Uterus (tissue), 4 donors: ENCODE measurements around the gene RIOK2. TPM values are rescaled to one million over a fixed set of nuclear protein-coding genes. Genes with fewer than 3 reads are reported as not detected.

Experiments used
- DNase-seq, 2 donors: peaks; one replicate each; pipeline ENCODE4 v3.0.0-alpha.2; 2019 to 2020
- H3K27ac ChIP-seq, 2 donors: fragments of 200-600 bp; sonication (generic); 1 replicate in 1 of 2; 2 replicates in 1 of 2; pipeline ENCODE4 v1.5.1; 2016 to 2018
- H3K27me3 ChIP-seq, 2 donors: fragments of 200-600 bp; sonication (generic); one replicate each; pipeline ENCODE4 v1.5.1; 2018 to 2019; ENCODE audit warnings: control low read depth in 1 of 2
- H3K36me3 ChIP-seq, 2 donors: fragments of 200-600 bp; sonication (generic); one replicate each; pipeline ENCODE4 v1.5.1; 2019; ENCODE audit warnings: control low read depth in 1 of 2
- H3K4me1 ChIP-seq, 2 donors: fragments of 200-600 bp; sonication (generic); one replicate each; pipeline ENCODE4 v1.5.1; 2018 to 2019; ENCODE audit warnings: control low read depth in 1 of 2
- H3K4me3 ChIP-seq, 2 donors: fragments of 200-600 bp; sonication (generic); 1 replicate in 1 of 2; 2 replicates in 1 of 2; pipeline ENCODE4 v1.5.1; 2018 to 2019; ENCODE audit warnings: mild to moderate bottlenecking in 1 of 2
- H3K9me3 ChIP-seq, 2 donors: fragments of 200-600 bp; sonication (generic); one replicate each; pipeline ENCODE4 v1.5.1; 2019; ENCODE audit warnings: control low read depth in 1 of 2
- CTCF ChIP-seq, 4 experiments: fragments of 200-600 bp in 2 of 4; fragments of 450-650 bp in 2 of 4; sonication (generic) in 2 of 4; IDR thresholded peaks; one replicate each; pipeline ENCODE4 v1.5.1; 2016 to 2019; ENCODE audit warnings: antibody characterized with exemption in 4 of 4, mild to moderate bottlenecking in 2 of 4, moderate library complexity in 1 of 4
- POLR2A ChIP-seq, 2 donors: fragments of 450-650 bp; IDR thresholded peaks; one replicate each; pipeline ENCODE4 v1.6.1; 2016; ENCODE audit warnings: antibody characterized with exemption in 2 of 2, mild to moderate bottlenecking in 1 of 2, moderate library complexity in 1 of 2
- intact Hi-C: fragments of 100-400 bp; cut with DNase I; formaldehyde crosslinking; loops from one replicate; pipeline ENCODE4 v1.15.1; 2023; ENCODE audit warnings: low total_unique reads
- total RNA-seq, 4 donors: library from RNA; depleted of rRNA in 3 of 4; stranded (reverse); fragments of >200 nt in 3 of 4; gene quantifications; one replicate each; pipeline versions ENCODE4 v1.1.0 to v1.2.4, GENCODE V29; 2014 to 2023
- donor health status: DM: yes; HTN: yes; CAD: no.

RIOK2 gene
- total RNA-seq = 10 to 100 TPM in 3 of 4 donors, 1 to 10 TPM in 1; 7.7 to 51.9 (median 16.9) TPM

- TF ChIP-seq CTCF (IDR thresholded peaks at IDR 0.05) (no peak), POLR2A (IDR thresholded peaks at IDR 0.05) (no peak)
- DNase-seq = peak; percentile 90 to 91
- H3K27me3 ChIP-seq = no peaks in the 10 kb centered on the region
Measured at GRCh38 chr5:97183100-97183929, at the start of gene RIOK2. Gene RIOK2, minus strand, starts transcription at chr5:97183247. Its CDS starts 56 bp downstream, at chr5:97183191.

GRCh38 chr5:97231025-97231636 lies 48.1 kb upstream of the RIOK2 start:
- peaks cover 0 to 3% of the 10 kb centered on the region in 2 donors for H3K9me3 ChIP-seq
- H3K4me1 ChIP-seq = no peaks in the 10 kb centered on the region
- no peaks in the 10 kb centered on the region for H3K27me3 ChIP-seq
- no peaks in the 10 kb centered on the region for H3K36me3 ChIP-seq
- H3K4me3 ChIP-seq = no peak overlapping the region
- intact Hi-C loops = no loop called here
- H3K27ac ChIP-seq = no peak overlapping the region
- TF ChIP-seq POLR2A (IDR thresholded peaks at IDR 0.05) (no peak), CTCF (IDR thresholded peaks at IDR 0.05) (peak; percentile 59 to 71 (median 68))
- DNase-seq = peak; percentile 20 to 30

More at GRCh38 chr5:97183100-97183929, at the start of gene RIOK2:
- H3K9me3 ChIP-seq = no peaks in the 10 kb centered on the region
- H3K4me3 ChIP-seq = peak within 1 kb of the TSS; percentile 76 to 86
- intact Hi-C loops = no loop called here
- H3K36me3 ChIP-seq = no peaks in the 10 kb centered on the region
- H3K4me1 ChIP-seq = no peaks in the 10 kb centered on the region
- peak within 1 kb of the TSS; percentile 85 to 94 for H3K27ac ChIP-seq

- no peak for DNase-seq
- H3K27me3 ChIP-seq = no peaks in the 10 kb centered on the region
- H3K9me3 ChIP-seq = no peaks in the 10 kb centered on the region
- H3K4me3 ChIP-seq = no peak overlapping the region
- H3K36me3 ChIP-seq = no peaks in the 10 kb centered on the region
- no peak overlapping the region for H3K27ac ChIP-seq
- H3K4me1 ChIP-seq = no peaks in the 10 kb centered on the region
- TF ChIP-seq CTCF (IDR thresholded peaks at IDR 0.05) = no peak
- no peak for TF ChIP-seq POLR2A (IDR thresholded peaks at IDR 0.05)
- intact Hi-C loops = no loop called here
Measured at GRCh38 chr5:97229688-97230285, 46.7 kb upstream of the RIOK2 start.

- no peaks in the 10 kb centered on the region for H3K36me3 ChIP-seq
- no peak overlapping the region for H3K4me3 ChIP-seq
- intact Hi-C loops = no loop called here
- no peak for TF ChIP-seq POLR2A (IDR thresholded peaks at IDR 0.05)
- no peak for TF ChIP-seq CTCF (IDR thresholded peaks at IDR 0.05)
- no peaks in the 10 kb centered on the region for H3K9me3 ChIP-seq
- no peaks in the 10 kb centered on the region for H3K27me3 ChIP-seq
- H3K4me1 ChIP-seq = no peaks in the 10 kb centered on the region
- H3K27ac ChIP-seq = no peak overlapping the region
- no peak for DNase-seq
Measured at GRCh38 chr5:97229196-97229595, 46.1 kb upstream of the RIOK2 start.

GRCh38 chr5:97225222-97225621 lies 42.2 kb upstream of the RIOK2 start:
- intact Hi-C loops = no loop called here
- H3K4me3 ChIP-seq = no peak overlapping the region
- no peaks in the 10 kb centered on the region for H3K9me3 ChIP-seq
- no peaks in the 10 kb centered on the region for H3K36me3 ChIP-seq
- H3K27me3 ChIP-seq = no peaks in the 10 kb centered on the region
- no peak overlapping the region for H3K27ac ChIP-seq
- TF ChIP-seq POLR2A (IDR thresholded peaks at IDR 0.05) = no peak
- no peak for TF ChIP-seq CTCF (IDR thresholded peaks at IDR 0.05)
- DNase-seq = no peak
- H3K4me1 ChIP-seq = no peaks in the 10 kb centered on the region
